Cerebellar cortex (tissue), 1 donor: Measurements from ENCODE around the gene CLDN25.
"Not testable (repeated sequence)": the region's sequence is repeated elsewhere in the genome, so short reads cannot be mapped to it uniquely, and the experiment has no call there.

ENCODE experiments used
- DNase-seq: peaks from one replicate; pipeline ENCODE4 v3.0.0-alpha.2; 2015; ENCODE audit warnings: low spot score

Gene CLDN25

GRCh38 chr11:113779496-113779895, at the start of gene CLDN25:
Gene CLDN25 (plus strand): TSS chr11:113779796. CDS start chr11:113779796, 0 bp downstream.
- no peak for DNase-seq

GRCh38 chr11:113730887-113731726, 48.5 kb upstream of the CLDN25 start:
- DNase-seq = peak; percentile 68

GRCh38 chr11:113732092-113732491, 47.5 kb upstream of the CLDN25 start:
- no peak for DNase-seq

GRCh38 chr11:113736323-113736722, 43.3 kb upstream of the CLDN25 start:
- DNase-seq = no peak

- no peak for DNase-seq
Measured at GRCh38 chr11:113752932-113753331, 26.7 kb upstream of the CLDN25 start.

- DNase-seq = no peak
Measured at GRCh38 chr11:113760241-113760640, 19.4 kb upstream of the CLDN25 start.

- DNase-seq = not testable (repeated sequence)
Measured at GRCh38 chr11:113763040-113763439, 16.6 kb upstream of the CLDN25 start.

- no peak for DNase-seq
Measured at GRCh38 chr11:113764527-113765219, 14.9 kb upstream of the CLDN25 start.

GRCh38 chr11:113771964-113772363, 7.6 kb upstream of the CLDN25 start:
- no peak for DNase-seq

GRCh38 chr11:113773092-113773415, 6.5 kb upstream of the CLDN25 start:
- DNase-seq = no peak

- DNase-seq = peak; percentile 96
Measured at GRCh38 chr11:113773416-113774173, 6.0 kb upstream of the CLDN25 start, which contains the start of gene ZW10. Gene ZW10 (minus strand): TSS chr11:113773692. CDS start chr11:113773666, 26 bp downstream.

- DNase-seq = no peak
Measured at GRCh38 chr11:113774174-113774503, 5.5 kb upstream of the CLDN25 start.

- peak; percentile 87 for DNase-seq
Measured at GRCh38 chr11:113778111-113778910, 1.3 kb upstream of the CLDN25 start.

GRCh38 chr11:113781682-113782081, 2.1 kb downstream of the CLDN25 start:
- DNase-seq = peak; percentile 93

- no peak for DNase-seq
Measured at GRCh38 chr11:113782134-113782533, 2.5 kb downstream of the CLDN25 start.

GRCh38 chr11:113789016-113789415, 9.4 kb downstream of the CLDN25 start:
- DNase-seq = not testable (repeated sequence)

- no peak for DNase-seq
Measured at GRCh38 chr11:113789675-113790320, 10.2 kb downstream of the CLDN25 start.

- DNase-seq = peak; percentile 80
Measured at GRCh38 chr11:113796663-113797259, 17.2 kb downstream of the CLDN25 start.

- no peak for DNase-seq
Measured at GRCh38 chr11:113802621-113803020, 23.0 kb downstream of the CLDN25 start.

- DNase-seq = no peak
Measured at GRCh38 chr11:113805640-113806039, 26.0 kb downstream of the CLDN25 start.

GRCh38 chr11:113806406-113806805, 26.8 kb downstream of the CLDN25 start:
- peak; percentile 40 for DNase-seq
